ENCODE measurements around the gene ORC3. TPM values are rescaled to one million over a fixed set of nuclear protein-coding genes. Genes with fewer than 3 reads are reported as not detected.

The ORC3 gene
- 10 to 100 TPM; 35.2 to 38.3 TPM for total RNA-seq

DNA sequence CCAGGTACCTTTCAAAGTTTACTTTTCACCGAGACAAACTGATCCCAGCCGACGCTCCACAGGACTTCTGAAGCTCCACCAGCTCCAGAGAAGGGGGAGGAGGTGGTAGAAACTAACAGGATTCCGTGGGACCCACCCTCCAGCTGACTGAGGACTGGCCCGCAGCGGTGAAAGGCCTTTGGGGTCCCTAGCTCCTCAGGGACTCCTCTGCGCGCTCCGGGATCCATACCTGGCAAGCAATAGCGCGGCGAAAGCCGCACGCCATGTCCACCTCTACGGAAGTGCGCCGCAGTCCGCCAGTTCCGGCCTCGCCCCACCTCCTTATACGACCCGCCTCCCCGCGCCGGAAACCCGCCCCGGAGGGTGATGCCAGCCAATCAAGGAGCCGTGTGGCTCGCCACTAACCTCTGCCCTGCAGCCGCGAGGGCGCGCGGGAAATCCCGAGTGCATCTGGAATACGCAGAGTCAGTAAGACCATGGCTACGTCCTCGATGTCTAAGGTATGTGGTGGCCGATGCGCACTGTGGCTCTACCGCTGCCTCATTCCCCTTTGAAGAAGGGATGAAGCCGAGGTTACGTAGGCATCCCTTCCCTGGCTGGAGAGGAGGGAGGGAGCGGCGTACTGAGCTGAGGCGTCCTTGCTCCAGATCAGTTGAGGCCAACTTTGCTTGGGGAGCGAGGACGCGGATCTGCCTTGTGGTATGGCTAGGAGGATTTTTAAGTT is at the start of gene ORC3, which contains the start of gene RARS2:
ORC3 (plus strand) TSS at position 443 of the 724 bp plus-strand sequence; CDS start at position 477, 34 bp downstream.
RARS2 (minus strand) TSS at position 295 of the 724 bp plus-strand sequence; CDS start at position 265, 30 bp downstream.
- Mint-ChIP-seq H3K27me3 (ENCODE audit: low read depth) (no peaks in the 10 kb centered on the region), H3K4me3 (peak within 1 kb of the TSS; percentile 97 to 99), H3K9me3 (no peaks in the 10 kb centered on the region), H3K27ac (peak within 1 kb of the TSS; percentile 99), H3K4me1 (ENCODE audit: low read depth) (peaks cover 59% of the 10 kb centered on the region), H3K36me3 (ENCODE audit: insufficient read depth in 2 of 2) (peaks cover 8 to 14% of the 10 kb centered on the region in 2 donors)
- ATAC-seq (replicated peaks in 1 of 2) (peak; percentile 100), DNase-seq (peak; percentile 98)

GRCh38 chr6:87540539-87540938 is 49.4 kb upstream of the ORC3 start:
- H3K27me3 Mint-ChIP-seq (ENCODE audit: low read depth), result no peaks in the 10 kb centered on the region
- no peak for DNase-seq
- H3K4me3 Mint-ChIP-seq, result no peak overlapping the region
- ATAC-seq (replicated peaks in 1 of 2), result no peak
- peaks cover 0 to 2% of the 10 kb centered on the region in 2 donors for H3K9me3 Mint-ChIP-seq
- H3K27ac Mint-ChIP-seq, result no peak overlapping the region
- H3K4me1 Mint-ChIP-seq (ENCODE audit: low read depth), result no peaks in the 10 kb centered on the region
- peaks cover 13 to 26% of the 10 kb centered on the region in 2 donors for H3K36me3 Mint-ChIP-seq (ENCODE audit: insufficient read depth in 2 of 2)

DNA sequence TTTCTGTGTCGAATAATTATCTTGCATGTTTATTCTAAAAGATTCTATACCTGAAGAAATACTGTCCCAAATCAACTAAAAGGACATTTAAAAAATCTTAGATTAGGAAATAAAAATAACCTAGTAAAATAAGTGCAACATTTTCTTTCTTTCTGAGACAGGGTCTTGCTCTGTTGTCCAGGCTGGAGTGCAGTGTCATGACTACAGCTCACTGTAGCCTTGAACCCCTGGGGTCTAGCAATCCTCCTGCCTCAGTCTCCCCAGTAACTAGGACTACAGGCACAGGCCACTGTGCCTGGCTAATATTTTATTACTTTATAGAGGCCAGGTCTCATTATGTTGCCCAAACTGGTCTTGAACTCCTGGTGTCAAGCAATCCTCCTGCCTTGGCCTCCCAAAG is 48.9 kb upstream of the ORC3 start:
- DNase-seq (no peak), ATAC-seq (replicated peaks in 1 of 2) (no peak)
- Mint-ChIP-seq H3K9me3 (peaks cover 0 to 2% of the 10 kb centered on the region in 2 donors), H3K36me3 (ENCODE audit: insufficient read depth in 2 of 2) (peaks cover 13 to 26% of the 10 kb centered on the region in 2 donors), H3K4me1 (ENCODE audit: low read depth) (no peaks in the 10 kb centered on the region), H3K27me3 (ENCODE audit: low read depth) (no peaks in the 10 kb centered on the region), H3K4me3 (no peak overlapping the region), H3K27ac (no peak overlapping the region)

DNA sequence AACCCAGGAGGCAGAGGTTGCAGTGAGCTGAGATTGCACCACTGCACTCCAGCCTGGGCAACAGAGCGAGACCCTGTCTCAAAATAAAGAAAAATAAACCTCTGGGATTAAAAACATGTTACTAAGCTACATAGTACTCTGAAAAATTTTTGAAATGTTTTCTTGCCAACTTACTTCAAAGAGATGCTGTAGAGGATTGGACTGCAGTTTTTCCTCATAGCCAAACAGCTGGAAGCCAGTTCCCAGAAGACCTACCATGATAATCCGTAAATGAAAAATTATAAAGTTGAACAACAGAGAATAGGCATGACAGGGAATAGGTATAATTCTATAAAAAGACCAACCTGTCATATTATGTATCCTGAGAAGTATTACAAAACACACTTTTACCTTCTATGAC is 48.2 kb upstream of the ORC3 start:
- H3K9me3 Mint-ChIP-seq, result peaks cover 0 to 2% of the 10 kb centered on the region in 2 donors
- no peak overlapping the region for H3K27ac Mint-ChIP-seq
- ATAC-seq (replicated peaks in 1 of 2) (no peak), DNase-seq (no peak)
- H3K27me3 Mint-ChIP-seq (ENCODE audit: low read depth), result no peaks in the 10 kb centered on the region
- H3K4me1 Mint-ChIP-seq (ENCODE audit: low read depth), result no peaks in the 10 kb centered on the region
- H3K4me3 Mint-ChIP-seq, result no peak overlapping the region
- peaks cover 13 to 26% of the 10 kb centered on the region in 2 donors for H3K36me3 Mint-ChIP-seq (ENCODE audit: insufficient read depth in 2 of 2)

- Mint-ChIP-seq H3K27ac (no peak overlapping the region), H3K36me3 (ENCODE audit: insufficient read depth in 2 of 2) (peaks cover 11 to 26% of the 10 kb centered on the region in 2 donors), H3K27me3 (ENCODE audit: low read depth) (no peaks in the 10 kb centered on the region), H3K4me1 (ENCODE audit: low read depth) (no peaks in the 10 kb centered on the region), H3K4me3 (no peak overlapping the region), H3K9me3 (peaks cover 0 to 2% of the 10 kb centered on the region in 2 donors)
- no peak for DNase-seq
- ATAC-seq (replicated peaks in 1 of 2), result no peak
Measured at GRCh38 chr6:87543696-87544473, 46.0 kb upstream of the ORC3 start.

DNA sequence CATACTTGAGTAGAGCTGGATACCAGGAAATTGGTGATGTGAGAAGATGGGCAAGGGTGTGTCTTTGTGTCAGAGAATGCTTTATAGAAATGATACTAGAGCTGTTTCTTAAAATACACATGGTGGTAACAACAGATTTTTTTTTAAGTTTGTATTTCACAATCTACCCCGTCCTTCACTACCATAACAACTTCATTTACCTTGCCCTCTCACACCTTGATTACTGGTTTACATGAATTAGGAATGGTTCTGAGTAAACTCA is 45.5 kb upstream of the ORC3 start:
- DNase-seq (no peak), ATAC-seq (replicated peaks in 1 of 2) (no peak)
- H3K4me1 Mint-ChIP-seq (ENCODE audit: low read depth), result no peaks in the 10 kb centered on the region
- no peak overlapping the region for H3K4me3 Mint-ChIP-seq
- no peaks in the 10 kb centered on the region for H3K27me3 Mint-ChIP-seq (ENCODE audit: low read depth)
- H3K36me3 Mint-ChIP-seq (ENCODE audit: insufficient read depth in 2 of 2), result peaks cover 10 to 25% of the 10 kb centered on the region in 2 donors
- H3K27ac Mint-ChIP-seq, result no peak overlapping the region
- H3K9me3 Mint-ChIP-seq, result peaks cover 0 to 2% of the 10 kb centered on the region in 2 donors

DNA sequence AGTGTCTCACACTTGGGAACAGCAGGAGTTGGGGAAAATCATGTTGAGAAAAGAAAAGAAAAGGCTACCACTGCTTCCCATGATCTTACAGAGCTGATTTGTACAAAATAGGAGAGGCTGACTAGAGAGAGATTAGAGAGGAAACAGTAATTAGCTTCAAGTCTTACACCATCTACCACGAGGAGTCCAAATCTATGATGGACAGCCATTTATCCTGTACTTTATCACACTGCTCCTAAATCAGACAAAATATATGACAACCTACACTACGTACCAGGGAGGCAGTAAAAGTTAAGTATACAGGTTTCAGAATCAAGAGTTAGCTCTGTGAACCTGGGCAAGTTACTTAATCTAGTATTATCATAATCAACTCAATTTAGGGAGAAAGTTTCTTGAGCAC is 38.1 kb upstream of the ORC3 start:
- H3K27ac Mint-ChIP-seq, result no peak overlapping the region
- H3K27me3 Mint-ChIP-seq (ENCODE audit: low read depth), result no peaks in the 10 kb centered on the region
- ATAC-seq (replicated peaks in 1 of 2) (no peak), DNase-seq (no peak)
- H3K4me3 Mint-ChIP-seq, result no peak overlapping the region
- no peaks in the 10 kb centered on the region for H3K4me1 Mint-ChIP-seq (ENCODE audit: low read depth)
- no peaks in the 10 kb centered on the region for H3K9me3 Mint-ChIP-seq
- H3K36me3 Mint-ChIP-seq (ENCODE audit: insufficient read depth in 2 of 2), result peaks cover 5 to 7% of the 10 kb centered on the region in 2 donors

DNA sequence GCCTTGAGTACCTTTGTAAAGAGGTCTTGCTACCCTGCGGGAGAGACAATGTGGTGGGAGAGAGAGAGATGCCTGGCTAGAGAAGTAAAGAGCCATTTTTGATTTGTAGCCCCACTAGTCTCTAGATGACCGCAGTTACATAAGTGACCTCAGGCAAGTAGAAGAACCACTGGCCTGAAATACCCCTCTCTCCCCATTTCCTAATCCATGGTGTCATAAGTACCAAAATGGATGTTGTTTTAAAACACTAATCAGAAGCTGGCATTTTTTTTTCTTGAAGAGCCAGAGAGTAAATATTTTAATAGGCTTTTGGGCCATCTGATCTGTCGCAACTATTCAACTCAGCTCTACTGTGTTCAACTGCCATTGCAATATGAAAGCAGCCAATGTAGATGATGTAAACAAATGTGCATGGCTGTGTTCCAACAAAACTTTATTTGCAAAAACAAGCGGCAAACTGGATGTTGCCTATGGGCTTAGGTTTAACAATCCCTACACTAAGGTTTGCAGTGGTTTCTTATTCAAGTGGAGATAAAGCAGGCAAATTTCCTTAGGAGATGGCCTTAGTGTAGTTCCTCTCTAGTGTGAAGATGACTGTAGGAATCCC is 36.7 kb upstream of the ORC3 start:
- H3K36me3 Mint-ChIP-seq (ENCODE audit: insufficient read depth in 2 of 2), result peaks cover 7 to 9% of the 10 kb centered on the region in 2 donors

GRCh38 chr6:87555506-87555905 is 34.4 kb upstream of the ORC3 start:
- Mint-ChIP-seq H3K9me3 (no peaks in the 10 kb centered on the region), H3K27ac (peak overlapping the region; percentile 27), H3K4me1 (ENCODE audit: low read depth) (no peaks in the 10 kb centered on the region), H3K4me3 (no peak overlapping the region), H3K27me3 (ENCODE audit: low read depth) (no peaks in the 10 kb centered on the region), H3K36me3 (ENCODE audit: insufficient read depth in 2 of 2) (peaks cover 5 to 9% of the 10 kb centered on the region in 2 donors)
- DNase-seq, result no peak
- ATAC-seq (replicated peaks in 1 of 2), result peak in 1 of 2 donors; percentile 59

More for the DNA sequence above, 36.7 kb upstream of the ORC3 start:
- H3K27me3 Mint-ChIP-seq (ENCODE audit: low read depth), result no peaks in the 10 kb centered on the region
- no peaks in the 10 kb centered on the region for H3K9me3 Mint-ChIP-seq
- no peaks in the 10 kb centered on the region for H3K4me1 Mint-ChIP-seq (ENCODE audit: low read depth)
- DNase-seq (no peak), ATAC-seq (replicated peaks in 1 of 2) (no peak)
- H3K27ac Mint-ChIP-seq, result peak overlapping the region; percentile 9
- no peak overlapping the region for H3K4me3 Mint-ChIP-seq

- no peaks in the 10 kb centered on the region for H3K4me1 Mint-ChIP-seq (ENCODE audit: low read depth)
- DNase-seq (no peak), ATAC-seq (replicated peaks in 1 of 2) (no peak)
- H3K4me3 Mint-ChIP-seq, result no peak overlapping the region
- H3K9me3 Mint-ChIP-seq, result no peaks in the 10 kb centered on the region
- no peaks in the 10 kb centered on the region for H3K27me3 Mint-ChIP-seq (ENCODE audit: low read depth)
- H3K27ac Mint-ChIP-seq, result peak overlapping the region; percentile 17
- peaks cover 8 to 9% of the 10 kb centered on the region in 2 donors for H3K36me3 Mint-ChIP-seq (ENCODE audit: insufficient read depth in 2 of 2)
Measured at GRCh38 chr6:87558446-87558845, 31.5 kb upstream of the ORC3 start.

- H3K4me1 Mint-ChIP-seq (ENCODE audit: low read depth), result no peaks in the 10 kb centered on the region
- H3K36me3 Mint-ChIP-seq (ENCODE audit: insufficient read depth in 2 of 2), result peaks cover 7 to 8% of the 10 kb centered on the region in 2 donors
- DNase-seq, result no peak
Measured at GRCh38 chr6:87561017-87561416, 28.9 kb upstream of the ORC3 start.

DNA sequence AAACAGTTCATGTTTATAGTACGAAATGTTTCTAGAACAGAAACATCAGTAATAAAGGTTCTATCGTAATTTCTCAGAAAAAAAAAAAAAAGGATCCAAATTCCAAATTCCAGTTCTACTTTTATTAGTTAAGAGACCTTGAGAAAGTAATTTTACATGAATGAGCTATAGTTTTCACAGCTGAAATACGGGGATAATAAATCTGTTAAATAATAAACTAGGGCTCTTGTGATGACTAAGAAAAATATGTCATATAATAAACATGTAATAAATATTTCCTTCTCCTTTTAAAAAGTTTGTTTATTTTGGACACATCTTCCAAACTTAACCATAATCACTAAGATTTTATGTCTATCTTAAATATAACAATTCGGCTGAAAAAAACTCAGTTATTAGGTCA is 17.9 kb upstream of the ORC3 start:
- no peak for DNase-seq
- no peak overlapping the region for H3K27ac Mint-ChIP-seq
- H3K27me3 Mint-ChIP-seq (ENCODE audit: low read depth), result no peaks in the 10 kb centered on the region
- H3K9me3 Mint-ChIP-seq, result peaks cover 2 to 6% of the 10 kb centered on the region in 2 donors
- H3K36me3 Mint-ChIP-seq (ENCODE audit: insufficient read depth in 2 of 2), result peaks cover 4 to 13% of the 10 kb centered on the region in 2 donors
- ATAC-seq (replicated peaks in 1 of 2), result no peak
- peaks cover 46% of the 10 kb centered on the region for H3K4me1 Mint-ChIP-seq (ENCODE audit: low read depth)
- no peak overlapping the region for H3K4me3 Mint-ChIP-seq

More at GRCh38 chr6:87561017-87561416, 28.9 kb upstream of the ORC3 start:
- H3K9me3 Mint-ChIP-seq, result no peaks in the 10 kb centered on the region
- no peak overlapping the region for H3K4me3 Mint-ChIP-seq
- no peaks in the 10 kb centered on the region for H3K27me3 Mint-ChIP-seq (ENCODE audit: low read depth)
- no peak overlapping the region for H3K27ac Mint-ChIP-seq
- ATAC-seq (replicated peaks in 1 of 2), result no peak

DNA sequence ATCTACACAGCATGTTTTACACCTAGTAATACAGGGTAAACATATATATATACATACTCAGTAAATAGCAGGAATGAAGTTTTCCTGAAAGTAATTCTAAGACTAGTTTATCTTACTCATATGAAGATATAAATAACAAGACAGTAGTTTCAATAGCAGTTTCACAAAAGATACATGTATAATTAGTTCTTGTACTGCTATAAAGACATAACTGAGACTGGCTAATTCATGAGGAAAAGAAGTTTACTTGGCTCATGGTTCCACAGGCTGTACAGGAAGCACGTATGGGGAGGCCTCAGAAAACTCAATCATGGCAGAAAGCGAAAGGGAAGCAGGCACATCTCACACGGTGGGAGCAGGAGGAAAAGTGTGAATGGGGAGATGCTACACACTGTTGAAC is 17.1 kb upstream of the ORC3 start:
- Mint-ChIP-seq H3K27ac (peak overlapping the region; percentile 48), H3K9me3 (peaks cover 2 to 6% of the 10 kb centered on the region in 2 donors), H3K27me3 (ENCODE audit: low read depth) (no peaks in the 10 kb centered on the region), H3K36me3 (ENCODE audit: insufficient read depth in 2 of 2) (peaks cover 4 to 17% of the 10 kb centered on the region in 2 donors), H3K4me3 (peak overlapping the region; percentile 32 to 74), H3K4me1 (ENCODE audit: low read depth) (peaks cover 46% of the 10 kb centered on the region)
- no peak for ATAC-seq (replicated peaks in 1 of 2)
- DNase-seq, result no peak

Data from activated T-cell treated with anti-CD3 and anti-CD28 coated beads, Interleukin-2, amount 50 U/mL, for 72 hours (primary cell).